Stimulated activated CD8-positive, alpha-beta memory T cell treated with anti-CD3 and anti-CD28 coated beads, Interleukin-2, amount 100 ng/mL, for 48 hours (primary cell): ENCODE results near the gene CLTCL1.
"Not testable (repeated sequence)": the region's sequence is repeated elsewhere in the genome, so short reads cannot be mapped to it uniquely, and the experiment has no call there.

Source experiments
- DNase-seq, 2 donors: peaks; one replicate each; pipeline ENCODE4 v3.0.0-alpha.2; 2020; ENCODE audit warnings: low read depth in 2 of 2

CLTCL1 gene

GRCh38 chr22:19176175-19176643, 115.3 kb downstream of the CLTCL1 start:
- no peak for DNase-seq

GRCh38 chr22:19175602-19176174, 115.8 kb downstream of the CLTCL1 start:
- no peak for DNase-seq

GRCh38 chr22:19175026-19175601, 116.4 kb downstream of the CLTCL1 start:
- no peak for DNase-seq

- no peak for DNase-seq
Observed at GRCh38 chr22:19174106-19175025, 117.2 kb downstream of the CLTCL1 start.

- no peak for DNase-seq
Observed at GRCh38 chr22:19173047-19174035, 118.2 kb downstream of the CLTCL1 start.

GRCh38 chr22:19172213-19173046, 119.1 kb downstream of the CLTCL1 start:
- no peak for DNase-seq

- DNase-seq: no peak
Observed at GRCh38 chr22:19169947-19170318, 121.6 kb downstream of the CLTCL1 start.

GRCh38 chr22:19169002-19169946, 122.2 kb downstream of the CLTCL1 start:
- no peak for DNase-seq

GRCh38 chr22:19168088-19168890, 123.2 kb downstream of the CLTCL1 start:
- no peak for DNase-seq

GRCh38 chr22:19167106-19167869, 124.2 kb downstream of the CLTCL1 start:
- no peak for DNase-seq

- no peak for DNase-seq
Observed at GRCh38 chr22:19166421-19166820, 125.1 kb downstream of the CLTCL1 start.

GRCh38 chr22:19164425-19164824, 127.1 kb downstream of the CLTCL1 start:
- no peak for DNase-seq

- DNase-seq: not testable (repeated sequence)
Observed at GRCh38 chr22:19158649-19159048, 132.9 kb downstream of the CLTCL1 start.

GRCh38 chr22:19156109-19156508, 135.4 kb downstream of the CLTCL1 start:
- DNase-seq: not testable (repeated sequence)

- DNase-seq: no peak
Observed at GRCh38 chr22:19152942-19153883, 138.3 kb downstream of the CLTCL1 start.

- no peak for DNase-seq
Observed at GRCh38 chr22:19151329-19152191, 140.0 kb downstream of the CLTCL1 start.
